ENCODE data around the gene SPATA32. TPM values are rescaled to one million over a fixed set of nuclear protein-coding genes. Genes with fewer than 3 reads are reported as not detected.

The SPATA32 gene
- total RNA-seq, 1 experiment from 2014 or later = 0.48 TPM

GRCh38 chr17:45308016-45308365 is 46.1 kb upstream of the SPATA32 start:
- Histone ChIP-seq H3K27ac (peak overlapping the region; percentile 24; the same call in 1 of the 2 replicates), H2AFZ (no peak overlapping the region), H3F3A (ENCODE audit: insufficient read depth, low read depth) (peaks cover 77% of the 10 kb centered on the region), H3K36me3 (ENCODE audit: low read depth) (peaks cover 55% of the 10 kb centered on the region), H3K4me1 (replicated peaks; ENCODE audit: insufficient read depth) (peaks cover 51% of the 10 kb centered on the region), H3K4me3 (no peak overlapping the region), H3K79me2 (ENCODE audit: low read depth) (peaks cover 96% of the 10 kb centered on the region), H3K4me2 (no peak overlapping the region; the same call in 1 of the 2 replicates), H3K9me2 (ENCODE audit: insufficient read depth) (no peaks in the 10 kb centered on the region), H3K27me3 (ENCODE audit: insufficient read depth, low read depth) (no peaks in the 10 kb centered on the region), H4K20me1 (ENCODE audit: insufficient read depth) (peaks cover 43% of the 10 kb centered on the region), H3K9me3 (ENCODE audit: insufficient read depth, low read depth) (no peaks in the 10 kb centered on the region)
- POLR2A ChIA-PET (ENCODE audit: unreplicated experiment) = no interaction called here
- CTCF ChIA-PET = no interaction called here
- TF ChIP-seq EZH2 (IDR thresholded peaks at IDR 0.05; ENCODE audit: low read depth) = no peak
- no peak for TF ChIP-seq CTCF (conservative IDR thresholded peaks at IDR 0.05)
- intact Hi-C loops (cut with micrococcal nuclease; ENCODE audit: unreplicated experiment) = no loop called here
- no peak for DNase-seq
- no TSS peak for BruUV-seq (replicated peaks)

GRCh38 chr17:45307290-45308015 is 45.6 kb upstream of the SPATA32 start:
- Histone ChIP-seq H3K36me3 (ENCODE audit: low read depth) (peaks cover 55% of the 10 kb centered on the region), H3K79me2 (ENCODE audit: low read depth) (peaks cover 96% of the 10 kb centered on the region), H3K9me2 (ENCODE audit: insufficient read depth) (no peaks in the 10 kb centered on the region), H4K20me1 (ENCODE audit: insufficient read depth) (peaks cover 37% of the 10 kb centered on the region), H3K27me3 (ENCODE audit: insufficient read depth, low read depth) (no peaks in the 10 kb centered on the region), H3K9me3 (ENCODE audit: insufficient read depth, low read depth) (no peaks in the 10 kb centered on the region), H3K4me2 (no peak overlapping the region), H2AFZ (no peak overlapping the region), H3K4me1 (replicated peaks; ENCODE audit: insufficient read depth) (peaks cover 45% of the 10 kb centered on the region), H3K4me3 (no peak overlapping the region), H3K27ac (peak overlapping the region; percentile 24), H3F3A (ENCODE audit: insufficient read depth, low read depth) (peaks cover 77% of the 10 kb centered on the region)
- intact Hi-C loops (cut with micrococcal nuclease; ENCODE audit: unreplicated experiment) = no loop called here
- TF ChIP-seq CTCF (conservative IDR thresholded peaks at IDR 0.05) (no peak), EZH2 (IDR thresholded peaks at IDR 0.05; ENCODE audit: low read depth) (no peak)
- no peak for DNase-seq
- CTCF ChIA-PET = interaction anchor here (0.6 kb wide), 1 partner anchor 278 kb away, joined by 3 read pairs; no protein-coding TSS in a partner anchor
- BruUV-seq (replicated peaks) = no TSS peak
- POLR2A ChIA-PET (ENCODE audit: unreplicated experiment) = no interaction called here

GRCh38 chr17:45306623-45307022 is 44.7 kb upstream of the SPATA32 start:
- peaks cover 69% of the 10 kb centered on the region for H3F3A ChIP-seq (ENCODE audit: insufficient read depth, low read depth)
- no peak overlapping the region for H2AFZ ChIP-seq
- H3K9me2 ChIP-seq (ENCODE audit: insufficient read depth) = no peaks in the 10 kb centered on the region
- TF ChIP-seq CTCF (conservative IDR thresholded peaks at IDR 0.05) (no peak), EZH2 (IDR thresholded peaks at IDR 0.05; ENCODE audit: low read depth) (no peak)
- no peak for DNase-seq
- H3K4me2 ChIP-seq = no peak overlapping the region
- H3K79me2 ChIP-seq (ENCODE audit: low read depth) = peaks cover 98% of the 10 kb centered on the region
- H3K27ac ChIP-seq = no peak overlapping the region
- H4K20me1 ChIP-seq (ENCODE audit: insufficient read depth) = peaks cover 34% of the 10 kb centered on the region
- intact Hi-C loops (cut with micrococcal nuclease; ENCODE audit: unreplicated experiment) = no loop called here
- H3K4me1 ChIP-seq (replicated peaks; ENCODE audit: insufficient read depth) = peaks cover 38% of the 10 kb centered on the region
- H3K27me3 ChIP-seq (ENCODE audit: insufficient read depth, low read depth) = no peaks in the 10 kb centered on the region
- BruUV-seq (replicated peaks) = no TSS peak
- H3K4me3 ChIP-seq = no peak overlapping the region
- peaks cover 55% of the 10 kb centered on the region for H3K36me3 ChIP-seq (ENCODE audit: low read depth)
- CTCF ChIA-PET = interaction anchor here (0.6 kb wide), 1 partner anchor 279 kb away, joined by 3 read pairs; no protein-coding TSS in a partner anchor
- POLR2A ChIA-PET (ENCODE audit: unreplicated experiment) = interaction anchor here (0.7 kb wide), 1 partner anchor 37 kb away, joined by 3 read pairs; no protein-coding TSS in a partner anchor
- H3K9me3 ChIP-seq (ENCODE audit: insufficient read depth, low read depth) = no peaks in the 10 kb centered on the region

Data from PC-9 (cell line).